ENCODE results near the gene METTL2B.

DNA sequence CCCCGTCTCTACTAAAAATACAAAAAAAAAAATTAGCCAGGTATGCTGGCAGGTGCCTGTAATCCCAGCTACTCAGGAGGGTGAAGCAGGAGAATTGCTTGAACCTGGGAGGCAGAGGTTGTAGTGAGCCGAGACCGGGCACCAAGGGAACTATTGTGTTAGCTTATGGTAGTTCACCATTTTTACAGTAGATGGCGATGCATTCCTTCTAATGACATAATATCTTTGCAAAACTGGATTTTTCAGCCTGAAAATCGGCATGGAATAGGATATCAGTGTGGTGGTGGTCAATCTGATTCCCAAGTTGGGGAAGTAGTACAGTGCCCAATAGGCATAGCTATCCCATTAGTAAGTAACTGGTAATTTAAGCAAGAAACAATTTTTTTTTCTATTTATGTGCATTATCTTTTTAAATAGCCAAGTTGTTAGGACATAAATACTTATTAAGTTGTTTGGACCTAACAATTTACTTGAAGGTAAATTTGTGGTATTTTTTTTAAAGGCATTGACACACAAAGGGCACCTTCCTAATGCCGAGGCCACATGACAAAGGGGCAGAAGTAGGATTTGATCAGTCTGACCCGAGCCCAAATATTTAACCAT is 49.2 kb upstream of the METTL2B start:
- no peak for TF ChIP-seq POLR2AphosphoS5 (IDR thresholded peaks at IDR 0.05; ENCODE audit: low read depth, low read length)
- TF ChIP-seq SPI1 (IDR thresholded peaks at IDR 0.05; ENCODE audit: low read depth, low read length) = no peak

Data from GM12891 (cell line).